ENCODE results near the gene KRT32. TPM values are rescaled to one million over a fixed set of nuclear protein-coding genes. Genes with fewer than 3 reads are reported as not detected.
"Not testable (repeated sequence)": the region's sequence is repeated elsewhere in the genome, so short reads cannot be mapped to it uniquely, and the experiment has no call there.

The KRT32 gene
- polyA plus RNA-seq, 3 donors, result not detected

GRCh38 chr17:41440531-41441033 lies 26.6 kb downstream of the KRT32 start, which contains the start of gene KRT38:
Gene KRT38, minus strand, starts transcription at chr17:41440983. Its CDS starts 62 bp downstream, at chr17:41440921.
- no peak for DNase-seq (ENCODE audit: extremely low read depth in 1 of 11, low read depth in 9 of 11, low spot score in 4 of 11)

- DNase-seq (ENCODE audit: extremely low read depth in 1 of 11, low read depth in 9 of 11, low spot score in 4 of 11), result no peak
These were observed 27.8 kb downstream of the KRT32 start for GRCh38 chr17:41439375-41439774.

GRCh38 chr17:41437769-41438168 lies 29.4 kb downstream of the KRT32 start:
- DNase-seq (ENCODE audit: extremely low read depth in 1 of 11, low read depth in 9 of 11, low spot score in 4 of 11), result no peak

- DNase-seq (ENCODE audit: extremely low read depth in 1 of 11, low read depth in 9 of 11, low spot score in 4 of 11), result no peak
These were observed 29.9 kb downstream of the KRT32 start for GRCh38 chr17:41437254-41437653.

- no peak for DNase-seq (ENCODE audit: extremely low read depth in 1 of 11, low read depth in 9 of 11, low spot score in 4 of 11)
These were observed 32.8 kb downstream of the KRT32 start for GRCh38 chr17:41434415-41434814.

- no peak for DNase-seq (ENCODE audit: extremely low read depth in 1 of 11, low read depth in 9 of 11, low spot score in 4 of 11)
These were observed 33.2 kb downstream of the KRT32 start for GRCh38 chr17:41434005-41434404.

GRCh38 chr17:41433586-41433985 lies 33.6 kb downstream of the KRT32 start:
- no peak for DNase-seq (ENCODE audit: extremely low read depth in 1 of 11, low read depth in 9 of 11, low spot score in 4 of 11)

GRCh38 chr17:41430376-41430775 lies 36.8 kb downstream of the KRT32 start:
- not testable (repeated sequence) for DNase-seq (ENCODE audit: extremely low read depth in 1 of 11, low read depth in 9 of 11, low spot score in 4 of 11)

- no peak for DNase-seq (ENCODE audit: extremely low read depth in 1 of 11, low read depth in 9 of 11, low spot score in 4 of 11)
These were observed 37.5 kb downstream of the KRT32 start for GRCh38 chr17:41429667-41430066.

- no peak for DNase-seq (ENCODE audit: extremely low read depth in 1 of 11, low read depth in 9 of 11, low spot score in 4 of 11)
These were observed 38.4 kb downstream of the KRT32 start for GRCh38 chr17:41428591-41429291.

- DNase-seq (ENCODE audit: extremely low read depth in 1 of 11, low read depth in 9 of 11, low spot score in 4 of 11), result no peak
These were observed 43.0 kb downstream of the KRT32 start, which contains the start of gene KRT37 for GRCh38 chr17:41424111-41424635. Gene KRT37, minus strand, starts transcription at chr17:41424585. Its CDS starts 62 bp downstream, at chr17:41424523.

- not testable (repeated sequence) for DNase-seq (ENCODE audit: extremely low read depth in 1 of 11, low read depth in 9 of 11, low spot score in 4 of 11)
These were observed 44.6 kb downstream of the KRT32 start for GRCh38 chr17:41422586-41422985.

GRCh38 chr17:41421617-41422016 lies 45.6 kb downstream of the KRT32 start:
- DNase-seq (ENCODE audit: extremely low read depth in 1 of 11, low read depth in 9 of 11, low spot score in 4 of 11), result no peak

GRCh38 chr17:41421116-41421515 lies 46.1 kb downstream of the KRT32 start:
- DNase-seq (ENCODE audit: extremely low read depth in 1 of 11, low read depth in 9 of 11, low spot score in 4 of 11), result no peak

GRCh38 chr17:41420134-41420533 lies 47.1 kb downstream of the KRT32 start:
- no peak for DNase-seq (ENCODE audit: extremely low read depth in 1 of 11, low read depth in 9 of 11, low spot score in 4 of 11)

- no peak for DNase-seq (ENCODE audit: extremely low read depth in 1 of 11, low read depth in 9 of 11, low spot score in 4 of 11)
These were observed 47.5 kb downstream of the KRT32 start for GRCh38 chr17:41419716-41420115.

- DNase-seq (ENCODE audit: extremely low read depth in 1 of 11, low read depth in 9 of 11, low spot score in 4 of 11), result no peak
These were observed 48.9 kb downstream of the KRT32 start for GRCh38 chr17:41418116-41418860.

- DNase-seq (ENCODE audit: extremely low read depth in 1 of 11, low read depth in 9 of 11, low spot score in 4 of 11), result no peak
These were observed 49.6 kb downstream of the KRT32 start for GRCh38 chr17:41417576-41418015.

GRCh38 chr17:41417127-41417526 lies 50.1 kb downstream of the KRT32 start:
- no peak for DNase-seq (ENCODE audit: extremely low read depth in 1 of 11, low read depth in 9 of 11, low spot score in 4 of 11)

- DNase-seq (ENCODE audit: extremely low read depth in 1 of 11, low read depth in 9 of 11, low spot score in 4 of 11), result no peak
These were observed 50.7 kb downstream of the KRT32 start for GRCh38 chr17:41416479-41416878.
